ENCODE results near the gene STX16.

STX16 gene

GRCh38 chr20:58699623-58700107, 48.6 kb downstream of the STX16 start:
- peak; percentile 48 for DNase-seq

- DNase-seq = peak; percentile 37
Observed at GRCh38 chr20:58700121-58700821, 49.2 kb downstream of the STX16 start.

- DNase-seq = peak; percentile 34
Observed at GRCh38 chr20:58700823-58701222, 49.7 kb downstream of the STX16 start.

- DNase-seq = peak; percentile 45
Observed at GRCh38 chr20:58701431-58702160, 50.5 kb downstream of the STX16 start.

GRCh38 chr20:58702161-58702510, 51.1 kb downstream of the STX16 start:
- DNase-seq = no peak

GRCh38 chr20:58702859-58703648, 52.0 kb downstream of the STX16 start:
- peak; percentile 25 for DNase-seq

- no peak for DNase-seq
Observed at GRCh38 chr20:58703765-58704371, 52.8 kb downstream of the STX16 start.

- peak; percentile 24 for DNase-seq
Observed at GRCh38 chr20:58705208-58705926, 54.3 kb downstream of the STX16 start.

GRCh38 chr20:58706150-58706892, 55.2 kb downstream of the STX16 start:
- DNase-seq = peak; percentile 22

GRCh38 chr20:58706975-58707681, 56.0 kb downstream of the STX16 start:
- peak; percentile 46 for DNase-seq

GRCh38 chr20:58707770-58708169, 56.7 kb downstream of the STX16 start:
- peak; percentile 42 for DNase-seq

GRCh38 chr20:58708246-58708931, 57.3 kb downstream of the STX16 start:
- no peak for DNase-seq

- no peak for DNase-seq
Observed at GRCh38 chr20:58709013-58709702, 58.1 kb downstream of the STX16 start.

GRCh38 chr20:58709703-58710039, 58.6 kb downstream of the STX16 start:
- DNase-seq = peak; percentile 34

- peak; percentile 52 for DNase-seq
Observed at GRCh38 chr20:58710481-58711265, 59.6 kb downstream of the STX16 start.

- peak; percentile 53 for DNase-seq
Observed at GRCh38 chr20:58711266-58712051, 60.4 kb downstream of the STX16 start.

- DNase-seq = peak; percentile 43
Observed at GRCh38 chr20:58712151-58712791, 61.2 kb downstream of the STX16 start.

Data from islet precursor cell (in vitro differentiated cells).